ENCODE data around the gene ADAMTS7.

DNA sequence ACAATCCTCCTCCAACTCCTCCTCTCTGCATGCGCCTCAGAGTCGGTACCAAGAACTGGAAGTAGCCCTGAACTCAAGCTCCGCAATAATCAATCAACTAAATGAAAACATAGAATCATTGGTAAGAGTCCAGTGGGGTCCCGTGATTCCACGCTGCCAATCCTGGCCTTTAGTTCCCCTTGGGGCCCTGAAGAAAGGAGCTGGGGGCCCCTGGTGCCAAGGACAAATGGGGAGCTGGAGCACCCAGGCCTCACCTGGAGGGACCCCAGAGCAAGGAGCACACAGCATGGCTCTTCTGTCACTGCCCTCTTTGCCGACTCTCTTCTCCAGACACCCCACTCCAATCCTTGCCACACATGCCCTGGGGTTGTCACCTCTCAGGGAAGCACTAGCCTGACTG, 80.3 kb downstream of the ADAMTS7 start:
- TF ChIP-seq, protein P1, sequence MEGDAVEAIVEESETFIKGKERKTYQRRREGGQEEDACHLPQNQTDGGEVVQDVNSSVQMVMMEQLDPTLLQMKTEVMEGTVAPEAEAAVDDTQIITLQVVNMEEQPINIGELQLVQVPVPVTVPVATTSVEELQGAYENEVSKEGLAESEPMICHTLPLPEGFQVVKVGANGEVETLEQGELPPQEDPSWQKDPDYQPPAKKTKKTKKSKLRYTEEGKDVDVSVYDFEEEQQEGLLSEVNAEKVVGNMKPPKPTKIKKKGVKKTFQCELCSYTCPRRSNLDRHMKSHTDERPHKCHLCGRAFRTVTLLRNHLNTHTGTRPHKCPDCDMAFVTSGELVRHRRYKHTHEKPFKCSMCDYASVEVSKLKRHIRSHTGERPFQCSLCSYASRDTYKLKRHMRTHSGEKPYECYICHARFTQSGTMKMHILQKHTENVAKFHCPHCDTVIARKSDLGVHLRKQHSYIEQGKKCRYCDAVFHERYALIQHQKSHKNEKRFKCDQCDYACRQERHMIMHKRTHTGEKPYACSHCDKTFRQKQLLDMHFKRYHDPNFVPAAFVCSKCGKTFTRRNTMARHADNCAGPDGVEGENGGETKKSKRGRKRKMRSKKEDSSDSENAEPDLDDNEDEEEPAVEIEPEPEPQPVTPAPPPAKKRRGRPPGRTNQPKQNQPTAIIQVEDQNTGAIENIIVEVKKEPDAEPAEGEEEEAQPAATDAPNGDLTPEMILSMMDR (conservative IDR thresholded peaks at IDR 0.05 in 1 of 2, IDR thresholded peaks at IDR 0.05 in 1 of 2; ENCODE audit: low read depth in 1 of 2, low read length in 2 of 2): no peak
- no peak for TF ChIP-seq EZH2 (IDR thresholded peaks at IDR 0.05; ENCODE audit: low read length, missing control alignments)

All from fibroblast of lung (primary cell).